ENCODE data around the gene MDM4. TPM values are rescaled to one million over a fixed set of nuclear protein-coding genes. Genes with fewer than 3 reads are reported as not detected.
A peak's percentile ranks its signal among the peaks of the same experiment; 100 is the strongest.

The MDM4 gene
- total RNA-seq, 1 donor from 2014 or later, result 41.1 TPM

- DNase-seq (ENCODE audit: low read depth), result peak; percentile 65
- H3K4me3 Mint-ChIP-seq (ENCODE audit: unreplicated experiment), result peak within 1 kb of the TSS; percentile 95
- peaks cover 21% of the 10 kb centered on the region for H3K27me3 Mint-ChIP-seq (ENCODE audit: low read depth, unreplicated experiment)
- H3K36me3 Mint-ChIP-seq (ENCODE audit: low read depth, unreplicated experiment), result no peaks in the 10 kb centered on the region
- peak within 1 kb of the TSS; percentile 76 for H3K9ac ChIP-seq (ENCODE audit: low read length)
- peak within 1 kb of the TSS; percentile 66 for H3K4me3 ChIP-seq (ENCODE audit: insufficient read depth, low read depth, low read length)
- peak within 1 kb of the TSS; percentile 90 for H2AFZ ChIP-seq (ENCODE audit: low read depth, low read length)
- no peaks in the 10 kb centered on the region for H3K9me3 ChIP-seq (ENCODE audit: insufficient read depth, low read depth, low read length)
- H3K4me2 ChIP-seq (ENCODE audit: low read length), result peak within 1 kb of the TSS; percentile 89
- H3K36me3 ChIP-seq (ENCODE audit: insufficient read depth, low read length), result no peaks in the 10 kb centered on the region
- peaks cover 22% of the 10 kb centered on the region for H4K20me1 ChIP-seq (ENCODE audit: insufficient read depth, low read length)
- H3K4me1 Mint-ChIP-seq (ENCODE audit: low read depth, unreplicated experiment), result peaks cover 18% of the 10 kb centered on the region
- peaks cover 16% of the 10 kb centered on the region for H3K4me1 ChIP-seq (ENCODE audit: insufficient read depth, low read length)
- peaks cover 38% of the 10 kb centered on the region for H3K27me3 ChIP-seq (ENCODE audit: insufficient read depth, low read length)
- peaks cover 3% of the 10 kb centered on the region for H3K79me2 ChIP-seq (ENCODE audit: insufficient read depth, low read length)
- H3K9me3 Mint-ChIP-seq (ENCODE audit: unreplicated experiment), result no peaks in the 10 kb centered on the region
- no peak for FAIRE-seq
- H3K27ac Mint-ChIP-seq (ENCODE audit: unreplicated experiment), result peak within 1 kb of the TSS; percentile 82
- no peak within 1 kb of the TSS for H3K27ac ChIP-seq (ENCODE audit: low read depth, low read length)
- TF ChIP-seq CTCF (IDR thresholded peaks at IDR 0.05; ENCODE audit: insufficient read depth, low read depth, low read length) (no peak), EZH2 (IDR thresholded peaks at IDR 0.05; ENCODE audit: insufficient read depth, low read length) (peak; percentile 12)
These were observed 21.7 kb upstream of the MDM4 start, which contains the start of gene PIK3C2B for GRCh38 chr1:204494281-204495077. PIK3C2B (minus strand) TSS chr1:204494805; CDS start chr1:204469802, 25,003 bp downstream.

- FAIRE-seq, result no peak
- Mint-ChIP-seq H3K9me3 (ENCODE audit: unreplicated experiment) (no peaks in the 10 kb centered on the region), H3K4me3 (ENCODE audit: unreplicated experiment) (peak overlapping the region; percentile 83)
These were observed 21.0 kb upstream of the MDM4 start for GRCh38 chr1:204495078-204495753.

More at GRCh38 chr1:204495078-204495753, 21.0 kb upstream of the MDM4 start:
- DNase-seq (ENCODE audit: low read depth), result no peak
- H3K4me1 Mint-ChIP-seq (ENCODE audit: low read depth, unreplicated experiment), result peaks cover 18% of the 10 kb centered on the region
- peaks cover 3% of the 10 kb centered on the region for H3K79me2 ChIP-seq (ENCODE audit: insufficient read depth, low read length)
- peaks cover 16% of the 10 kb centered on the region for H3K4me1 ChIP-seq (ENCODE audit: insufficient read depth, low read length)
- TF ChIP-seq EZH2 (IDR thresholded peaks at IDR 0.05; ENCODE audit: insufficient read depth, low read length) (no peak), CTCF (IDR thresholded peaks at IDR 0.05; ENCODE audit: insufficient read depth, low read depth, low read length) (no peak)
- H3K4me2 ChIP-seq (ENCODE audit: low read length), result peak overlapping the region; percentile 89
- H3K27ac ChIP-seq (ENCODE audit: low read depth, low read length), result no peak overlapping the region
- no peaks in the 10 kb centered on the region for H3K9me3 ChIP-seq (ENCODE audit: insufficient read depth, low read depth, low read length)
- peaks cover 22% of the 10 kb centered on the region for H3K27me3 Mint-ChIP-seq (ENCODE audit: low read depth, unreplicated experiment)
- H3K27me3 ChIP-seq (ENCODE audit: insufficient read depth, low read length), result peaks cover 35% of the 10 kb centered on the region
- H3K9ac ChIP-seq (ENCODE audit: low read length), result peak overlapping the region; percentile 76
- peak overlapping the region; percentile 66 for H3K4me3 ChIP-seq (ENCODE audit: insufficient read depth, low read depth, low read length)
- peak overlapping the region; percentile 90 for H2AFZ ChIP-seq (ENCODE audit: low read depth, low read length)
- H3K27ac Mint-ChIP-seq (ENCODE audit: unreplicated experiment), result no peak overlapping the region
- no peaks in the 10 kb centered on the region for H3K36me3 Mint-ChIP-seq (ENCODE audit: low read depth, unreplicated experiment)
- peaks cover 22% of the 10 kb centered on the region for H4K20me1 ChIP-seq (ENCODE audit: insufficient read depth, low read length)
- H3K36me3 ChIP-seq (ENCODE audit: insufficient read depth, low read length), result no peaks in the 10 kb centered on the region
